GM19463 (cell line): Measurements from ENCODE around the gene TNFRSF6B.
A peak's percentile ranks its signal among the peaks of the same experiment; 100 is the strongest.
"Not testable (repeated sequence)": the region's sequence is repeated elsewhere in the genome, so short reads cannot be mapped to it uniquely, and the experiment has no call there.

Experiments used
- ATAC-seq: cut with Tn5 transposase; IDR thresholded peaks from one replicate; pipeline ENCODE4 v1.9.1; 2021; ENCODE audit warnings: mild to moderate bottlenecking, moderate library complexity; ENCODE audit not compliant: unreplicated experiment

TNFRSF6B gene

GRCh38 chr20:63696628-63697356 lies at the start of gene TNFRSF6B:
Gene TNFRSF6B, plus strand, starts transcription at chr20:63696652. Its CDS starts 116 bp downstream, at chr20:63696768.
- ATAC-seq: no peak

GRCh38 chr20:63648190-63648589 lies 48.3 kb upstream of the TNFRSF6B start:
- ATAC-seq: no peak

- no peak for ATAC-seq
Observed at GRCh38 chr20:63648895-63649589, 47.4 kb upstream of the TNFRSF6B start.

GRCh38 chr20:63650486-63650885 lies 46.0 kb upstream of the TNFRSF6B start:
- ATAC-seq: not testable (repeated sequence)

- ATAC-seq: no peak
Observed at GRCh38 chr20:63651942-63652191, 44.6 kb upstream of the TNFRSF6B start.

GRCh38 chr20:63652192-63652980 lies 44.1 kb upstream of the TNFRSF6B start:
- no peak for ATAC-seq

GRCh38 chr20:63653041-63653973 lies 43.1 kb upstream of the TNFRSF6B start, which contains the start of gene STMN3:
Gene STMN3, minus strand, starts transcription at chr20:63653424. Its CDS starts 79 bp downstream, at chr20:63653345.
- ATAC-seq: no peak

- ATAC-seq: no peak
Observed at GRCh38 chr20:63653974-63654668, 42.3 kb upstream of the TNFRSF6B start.

- ATAC-seq: no peak
Observed at GRCh38 chr20:63655249-63655648, 41.2 kb upstream of the TNFRSF6B start.

- no peak for ATAC-seq
Observed at GRCh38 chr20:63656451-63656850, 40.0 kb upstream of the TNFRSF6B start.

GRCh38 chr20:63657260-63657936 lies 39.1 kb upstream of the TNFRSF6B start:
- no peak for ATAC-seq

GRCh38 chr20:63657937-63658748 lies 38.3 kb upstream of the TNFRSF6B start, which contains the start of gene RTEL1:
Gene RTEL1, plus strand, starts transcription at chr20:63658312. Its CDS starts 1,091 bp downstream, at chr20:63659403.
- ATAC-seq: peak; percentile 90

- peak; percentile 24 for ATAC-seq
Observed at GRCh38 chr20:63658749-63659187, 37.7 kb upstream of the TNFRSF6B start.

- ATAC-seq: no peak
Observed at GRCh38 chr20:63659370-63659769, 37.1 kb upstream of the TNFRSF6B start.

GRCh38 chr20:63660174-63660573 lies 36.3 kb upstream of the TNFRSF6B start:
- not testable (repeated sequence) for ATAC-seq

- ATAC-seq: no peak
Observed at GRCh38 chr20:63660622-63661021, 35.8 kb upstream of the TNFRSF6B start.

GRCh38 chr20:63661108-63661507 lies 35.3 kb upstream of the TNFRSF6B start:
- no peak for ATAC-seq
